AG08396 (cell line): ENCODE results near the gene CCSER1.
"Not testable (repeated sequence)": the region's sequence is repeated elsewhere in the genome, so short reads cannot be mapped to it uniquely, and the experiment has no call there.

Experiments
- DNase-seq: peaks from one replicate; pipeline ENCODE4 v3.0.0; 2012; ENCODE audit warnings: low spot score, mixed read lengths

The CCSER1 gene

DNA sequence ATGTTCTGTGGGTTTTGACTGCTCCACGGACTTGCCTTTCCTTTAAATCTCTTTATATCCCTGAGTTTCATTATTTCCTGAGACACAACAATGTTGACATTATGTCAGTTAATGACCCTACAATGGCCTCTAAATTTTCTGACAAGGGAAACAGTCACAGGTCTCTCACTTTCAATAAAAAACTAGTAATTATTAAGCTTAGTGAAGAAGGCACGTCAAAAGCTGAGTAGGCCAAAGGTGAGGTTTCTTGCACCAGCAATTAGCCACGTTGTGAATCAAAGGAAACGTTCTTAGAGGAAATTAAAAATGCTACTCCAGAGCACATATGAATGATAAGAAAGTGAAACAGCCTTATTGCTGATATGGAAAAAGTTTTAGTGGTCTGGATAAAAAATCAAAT is 1246.4 kb downstream of the CCSER1 start:
- DNase-seq, result no peak

DNA sequence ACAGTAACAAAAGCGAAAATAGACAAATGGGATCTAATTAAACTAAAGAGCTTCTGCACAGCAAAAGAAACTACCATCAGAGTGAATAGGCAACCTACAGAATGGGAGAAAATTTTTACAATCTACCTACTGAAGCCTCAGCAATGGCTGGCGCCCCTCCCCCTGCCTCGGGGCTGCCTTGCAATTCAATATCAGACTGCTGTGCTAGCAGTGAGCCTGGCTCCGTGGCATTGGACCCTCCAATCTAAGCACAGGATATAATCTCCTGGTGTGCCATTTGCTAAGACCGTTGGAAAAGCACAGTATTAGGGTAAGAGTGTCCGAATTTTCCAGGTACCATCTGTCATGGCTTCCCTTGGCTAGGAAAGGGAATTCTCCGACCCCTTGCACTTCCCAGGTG is 1278.2 kb downstream of the CCSER1 start:
- DNase-seq, result not testable (repeated sequence)

DNA sequence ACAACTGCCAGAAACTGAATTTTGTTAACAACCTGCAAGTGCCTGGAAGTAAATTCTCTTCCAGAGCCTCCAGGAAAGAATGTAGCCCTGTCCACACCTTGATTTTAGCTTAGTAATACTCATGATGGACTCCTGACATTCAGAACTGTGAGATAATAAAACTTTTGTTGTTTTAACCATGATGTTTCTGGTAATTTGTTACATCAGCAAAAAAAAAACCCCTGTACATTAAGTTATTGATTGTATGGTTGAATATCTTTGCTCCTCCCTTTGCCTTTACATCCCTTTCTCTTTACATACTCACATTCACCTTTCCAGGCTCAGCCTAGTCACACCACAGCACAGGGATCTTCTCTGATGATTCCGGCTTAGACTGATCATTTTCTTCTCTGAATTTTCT is 1294.8 kb downstream of the CCSER1 start:
- DNase-seq, result no peak

DNA sequence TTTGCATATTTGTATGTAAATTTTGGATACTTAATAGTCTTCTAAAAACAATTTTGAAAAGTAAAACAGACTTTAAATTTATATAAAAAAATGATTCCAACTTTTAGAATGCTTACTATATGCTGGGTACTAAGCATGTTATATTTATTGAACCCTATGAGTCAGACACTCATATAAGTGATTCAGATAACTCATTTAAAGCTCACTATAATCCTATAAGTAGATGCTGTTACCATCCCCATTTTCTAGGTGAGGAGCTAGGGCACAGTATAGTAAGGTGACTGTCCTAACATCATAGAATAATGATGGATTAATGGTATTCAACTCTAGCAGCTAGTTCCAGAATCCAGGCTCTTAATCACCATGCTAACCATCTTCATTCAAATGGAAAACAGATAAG is 1299.5 kb downstream of the CCSER1 start:
- DNase-seq, result no peak

DNA sequence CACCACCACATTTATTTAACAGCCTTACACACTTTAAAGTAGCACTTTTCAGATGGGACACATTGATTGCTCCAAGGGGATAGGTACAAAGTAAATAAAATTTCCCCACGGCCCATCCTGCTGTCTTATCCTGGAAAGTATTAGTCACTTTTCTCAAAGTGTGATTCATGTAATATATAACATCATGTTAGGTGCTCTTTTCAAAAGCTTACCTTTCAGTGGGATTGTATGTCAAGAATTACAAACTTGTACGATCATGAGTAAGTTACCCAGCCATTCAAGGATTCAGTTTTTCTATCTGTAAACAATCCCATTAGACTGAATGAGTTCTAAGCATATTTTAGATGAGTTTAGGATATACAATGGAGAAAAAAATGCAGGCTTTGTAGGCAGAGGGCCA is 1300.0 kb downstream of the CCSER1 start:
- no peak for DNase-seq

DNA sequence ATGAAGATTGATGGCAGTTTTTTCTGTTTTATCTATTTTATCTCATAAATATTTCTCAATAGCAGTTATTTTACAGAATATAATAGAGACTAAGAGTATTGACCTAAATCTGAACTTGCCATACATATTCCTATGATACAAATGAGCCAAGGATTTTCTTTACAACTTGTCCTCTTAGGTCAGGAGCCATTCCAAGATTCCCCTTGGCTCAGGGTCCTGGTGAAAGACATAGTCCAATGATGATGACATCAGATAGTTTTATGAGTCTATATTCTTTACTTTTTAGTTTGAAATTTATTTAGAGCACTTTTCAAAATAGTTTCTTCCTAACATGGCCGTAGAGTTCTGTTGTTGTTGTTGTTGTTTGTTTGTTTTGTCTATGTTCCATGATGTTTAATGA is 1307.4 kb downstream of the CCSER1 start:
- DNase-seq, result no peak

DNA sequence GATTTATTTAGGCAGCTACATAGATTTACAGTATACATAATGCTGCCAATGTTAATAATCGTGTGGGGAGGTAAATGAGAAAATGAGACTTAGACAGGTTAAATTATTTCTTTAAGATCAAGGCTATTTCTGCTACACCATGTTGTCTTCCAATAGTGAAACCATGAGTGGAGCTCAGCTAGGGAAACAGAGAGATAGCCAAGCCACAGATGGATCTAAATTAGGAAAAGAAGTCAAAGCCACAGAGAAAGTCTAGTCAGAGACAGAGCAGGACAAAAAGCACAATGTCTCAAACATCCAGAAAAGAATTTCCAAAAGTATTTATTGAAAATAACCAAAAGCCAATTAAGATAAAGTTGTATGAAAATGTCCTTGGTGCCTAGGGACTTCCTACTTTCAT is 1309.4 kb downstream of the CCSER1 start:
- no peak for DNase-seq

DNA sequence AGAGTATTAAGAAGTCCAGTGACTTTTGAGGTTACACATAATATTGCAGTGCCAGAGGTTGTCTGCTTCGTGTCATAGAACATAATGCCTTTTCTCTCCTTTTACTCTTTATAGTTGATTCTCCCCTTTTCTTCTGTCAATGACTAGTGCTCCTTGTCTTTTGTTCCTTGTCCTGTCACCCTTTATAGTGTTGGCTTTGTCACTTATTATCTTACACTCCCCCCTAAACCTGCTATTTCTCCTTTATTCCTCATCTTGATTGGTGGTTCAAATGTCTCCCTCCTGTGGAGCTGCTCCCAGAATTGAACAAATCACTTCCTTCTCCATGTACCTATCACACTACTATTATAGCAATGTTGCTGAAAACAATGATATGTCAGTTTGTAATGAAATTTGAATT is 1320.0 kb downstream of the CCSER1 start:
- DNase-seq, result no peak

DNA sequence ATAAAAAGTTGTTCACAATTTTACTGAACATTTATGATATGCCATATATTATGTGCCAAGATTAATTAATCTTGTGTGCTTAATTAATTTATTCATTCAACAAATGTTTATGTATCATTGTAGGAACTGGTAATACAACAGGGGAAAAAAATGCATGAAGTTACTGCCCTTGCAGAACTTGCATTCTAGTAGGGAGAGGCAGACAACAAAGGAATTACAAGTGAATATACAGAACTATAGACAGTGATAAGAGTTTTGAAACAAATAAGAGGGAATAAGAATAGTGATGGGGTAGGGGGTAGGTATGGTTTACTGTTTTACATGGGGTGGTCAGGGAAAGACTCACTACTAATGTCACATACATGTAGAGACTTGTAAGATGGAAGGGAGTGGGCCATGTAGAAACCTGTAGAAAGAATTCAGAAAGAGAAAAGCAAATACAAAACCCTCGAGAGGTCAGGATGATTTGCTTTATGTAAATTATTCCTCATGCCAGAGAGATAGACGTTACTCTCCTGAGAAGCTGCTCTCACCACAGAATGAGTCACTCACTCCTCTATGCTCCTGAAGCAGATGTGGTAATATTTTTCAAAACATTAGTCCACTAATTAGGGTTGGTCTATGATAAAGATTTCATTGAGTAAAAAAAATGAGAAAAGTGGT is 1321.6 kb downstream of the CCSER1 start:
- no peak for DNase-seq

DNA sequence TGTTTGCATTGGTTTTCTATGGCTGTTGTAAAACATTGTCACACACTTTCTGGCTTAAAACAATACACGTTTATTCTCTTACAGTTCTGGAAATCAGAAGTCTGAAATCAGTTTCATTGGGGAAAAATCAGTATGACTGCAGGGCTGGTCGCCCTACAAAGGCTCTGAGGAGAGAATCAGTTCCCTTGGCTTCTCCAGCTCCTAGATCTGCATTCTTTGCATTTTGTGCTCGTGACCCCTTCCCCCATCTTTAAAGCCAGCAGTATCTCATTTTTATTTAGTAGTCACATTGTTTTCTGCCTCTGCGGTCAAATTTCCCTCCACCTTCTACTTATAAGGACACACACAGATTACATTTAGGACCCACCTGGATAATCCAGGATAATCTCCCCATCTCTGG is 1326.9 kb downstream of the CCSER1 start:
- no peak for DNase-seq

DNA sequence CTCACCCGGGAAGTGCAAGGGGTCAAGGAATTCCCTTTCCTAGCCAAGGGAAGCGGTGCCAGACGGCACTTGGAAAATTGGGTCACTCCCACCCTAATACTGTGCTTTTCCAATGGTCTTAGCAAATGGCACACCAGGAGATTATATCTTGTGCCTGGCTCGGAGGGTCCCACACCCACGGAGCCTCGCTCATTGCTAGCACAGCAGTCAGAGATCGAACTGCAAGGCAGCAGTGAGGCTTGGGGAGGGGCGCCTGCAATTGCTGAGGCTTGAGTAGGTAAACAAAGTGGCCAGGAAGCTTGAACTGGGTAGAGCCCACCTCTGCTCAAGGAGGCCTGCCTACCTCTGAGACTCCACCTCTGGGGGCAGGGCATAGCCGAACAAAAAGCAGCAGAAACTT is 1335.4 kb downstream of the CCSER1 start:
- not testable (repeated sequence) for DNase-seq

DNA sequence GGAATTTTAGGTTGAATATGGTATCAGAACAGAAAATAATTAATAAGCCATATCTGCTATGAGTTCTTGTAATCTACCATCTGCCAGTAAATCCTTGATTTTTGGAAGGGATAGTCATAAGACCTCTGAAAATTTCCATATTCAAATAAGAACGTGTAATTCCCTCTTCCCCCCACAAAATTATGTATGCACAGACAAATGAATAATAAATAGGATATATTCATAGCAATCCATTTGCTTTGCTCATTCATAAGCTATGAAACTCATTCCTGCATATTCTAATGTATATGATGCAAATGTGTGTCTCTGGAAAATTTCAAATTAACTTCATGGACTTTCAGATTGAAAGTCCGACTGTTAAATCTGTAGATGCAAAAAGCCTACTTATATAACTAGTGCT is 1343.5 kb downstream of the CCSER1 start:
- no peak for DNase-seq

DNA sequence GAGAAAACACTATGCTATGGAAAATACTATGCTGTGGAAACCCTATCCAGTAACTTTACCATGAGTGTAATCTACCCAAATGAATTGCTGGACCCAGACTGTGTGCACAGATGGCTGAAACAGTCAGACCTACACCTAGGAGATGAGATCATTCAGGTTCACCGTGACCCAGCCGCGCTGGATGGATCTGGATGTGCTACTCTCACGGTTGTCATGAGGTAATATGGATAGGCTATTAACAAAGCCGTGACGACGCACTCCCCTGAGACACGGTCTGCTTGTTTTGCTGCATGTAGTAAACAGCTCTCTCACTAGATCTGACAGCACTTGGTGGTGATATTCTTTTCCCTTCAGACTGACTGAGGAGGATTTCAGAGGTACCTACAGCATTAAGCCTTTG is 1344.1 kb downstream of the CCSER1 start:
- no peak for DNase-seq

DNA sequence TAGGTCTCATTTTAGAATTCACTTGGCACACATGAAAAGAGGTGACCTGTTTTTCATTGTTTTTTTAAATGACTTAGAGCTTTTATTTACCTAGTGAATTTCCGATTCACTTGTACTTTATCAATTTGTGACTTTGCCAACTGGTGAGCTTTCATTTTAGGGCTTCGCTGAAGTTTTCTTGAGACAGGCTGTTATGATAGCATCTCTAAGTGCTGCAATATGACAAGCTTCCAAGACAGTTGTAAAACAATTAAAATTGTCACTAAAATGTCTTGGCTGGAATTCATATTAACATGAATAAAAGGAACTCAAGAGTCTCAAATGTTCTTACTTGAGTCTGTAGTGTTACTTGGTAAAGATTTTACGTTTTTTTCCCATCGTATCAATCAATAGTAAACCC is 1344.9 kb downstream of the CCSER1 start:
- DNase-seq, result no peak

DNA sequence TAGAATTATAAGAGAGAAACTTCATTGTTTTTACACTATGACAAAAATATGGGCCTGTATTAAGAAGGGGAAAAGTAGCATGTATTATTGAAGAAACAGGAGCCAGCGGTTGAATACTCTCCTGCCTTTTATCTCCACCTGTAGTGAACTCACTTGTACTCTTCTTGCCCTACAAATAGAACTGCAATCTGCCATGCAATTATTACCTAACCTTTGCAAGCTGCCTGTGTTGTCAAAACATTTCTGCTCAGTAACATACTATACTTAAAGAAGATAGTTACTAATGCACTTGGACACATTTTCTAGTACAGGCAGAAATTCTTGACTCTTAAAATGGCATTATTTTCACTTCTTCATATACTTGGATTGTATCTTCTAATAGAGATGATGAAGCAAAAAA is 1358.2 kb downstream of the CCSER1 start:
- no peak for DNase-seq

DNA sequence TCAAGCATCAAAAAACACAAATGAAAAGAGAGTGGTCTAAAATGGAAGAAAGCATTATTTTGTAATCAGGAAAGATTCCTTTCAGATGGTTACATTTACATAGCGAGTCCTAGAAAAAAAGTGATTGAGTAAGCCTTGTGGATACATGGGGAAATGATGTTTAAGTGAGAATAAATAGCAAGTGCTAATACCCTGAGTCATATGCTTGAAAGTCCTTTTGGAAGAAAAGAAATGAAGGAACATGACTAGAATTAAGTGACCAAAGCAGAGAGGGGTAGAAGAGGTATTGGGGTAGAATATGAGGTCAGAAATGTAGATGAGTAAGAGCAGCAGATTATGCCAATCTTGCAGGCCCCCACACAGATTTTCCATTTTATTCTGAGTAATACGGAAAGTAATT is 1361.8 kb downstream of the CCSER1 start:
- DNase-seq, result no peak

DNA sequence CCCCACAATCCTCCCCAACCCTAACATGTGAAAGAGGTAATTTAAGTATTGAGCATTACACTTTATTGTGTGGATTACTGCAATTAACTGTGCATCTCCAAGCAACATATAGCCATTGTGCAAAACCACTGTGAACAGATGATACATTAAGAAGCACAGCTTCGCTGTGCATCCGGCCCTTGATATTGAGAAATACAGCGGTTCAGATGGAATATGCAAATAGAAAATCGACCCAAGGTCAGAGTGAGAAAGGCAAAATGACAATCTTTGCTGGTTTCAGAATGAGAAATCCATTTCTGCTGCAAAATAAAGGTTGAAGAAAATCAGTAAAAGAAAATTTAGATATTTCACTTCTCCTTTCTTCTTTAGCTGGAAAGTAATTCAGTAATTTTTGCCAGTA is 1370.7 kb downstream of the CCSER1 start:
- DNase-seq, result no peak

DNA sequence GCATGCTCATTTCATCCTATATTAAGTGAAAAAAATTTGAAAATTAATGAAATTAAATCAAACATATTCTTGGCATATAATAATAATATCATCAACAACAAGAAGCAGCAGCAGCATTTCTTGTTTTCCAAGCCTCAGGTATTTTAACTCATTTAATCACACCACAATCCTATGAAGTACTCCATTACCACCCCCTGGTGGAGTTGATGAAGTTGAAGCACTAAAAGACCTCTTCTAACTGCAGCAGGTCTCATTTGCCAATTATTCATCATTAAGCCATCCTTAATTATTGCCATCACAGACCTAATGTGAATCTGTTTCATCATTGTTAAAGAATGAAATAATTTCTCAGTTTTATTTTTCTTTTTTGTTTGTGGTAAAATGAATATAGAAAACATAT is 1375.2 kb downstream of the CCSER1 start:
- no peak for DNase-seq

DNA sequence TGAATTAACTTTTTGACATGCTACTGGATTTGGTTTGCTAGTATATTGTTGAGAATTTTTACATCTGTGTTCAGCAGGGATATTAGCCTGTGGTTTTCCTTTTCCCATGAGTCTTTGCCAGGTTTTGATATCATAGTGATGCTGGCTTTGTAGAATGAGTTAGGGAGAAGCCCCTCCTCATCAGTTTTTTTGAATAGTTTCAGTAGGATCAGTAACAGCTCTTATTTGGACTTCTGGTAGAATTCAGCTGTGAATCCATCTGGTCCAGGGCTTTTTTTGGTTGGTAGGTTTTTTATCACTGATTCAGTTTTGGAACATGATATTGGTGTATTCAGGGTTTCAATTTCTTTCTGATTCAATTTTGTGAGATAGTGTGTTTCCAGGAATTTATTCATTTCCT is 1386.1 kb downstream of the CCSER1 start:
- no peak for DNase-seq

DNA sequence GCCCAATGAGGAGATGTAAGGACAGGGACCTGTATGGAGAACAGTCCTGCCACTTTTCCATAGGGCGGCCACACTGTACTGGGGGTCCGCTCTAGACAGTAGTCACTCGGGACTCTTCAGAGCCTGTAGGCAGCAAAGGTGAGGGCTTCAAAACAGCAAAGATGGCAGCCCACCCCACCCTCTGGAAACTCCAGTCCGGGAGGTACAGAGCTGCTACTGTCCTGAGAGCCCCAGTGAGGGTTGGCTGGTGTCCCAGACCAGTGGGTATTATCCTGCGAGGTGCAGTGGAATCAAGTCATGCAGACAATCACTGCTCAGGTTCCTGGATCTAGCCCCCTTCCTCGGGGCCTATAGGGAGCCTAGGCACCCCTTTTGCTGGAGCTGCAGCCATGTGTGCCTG is 1392.0 kb downstream of the CCSER1 start:
- no peak for DNase-seq

DNA sequence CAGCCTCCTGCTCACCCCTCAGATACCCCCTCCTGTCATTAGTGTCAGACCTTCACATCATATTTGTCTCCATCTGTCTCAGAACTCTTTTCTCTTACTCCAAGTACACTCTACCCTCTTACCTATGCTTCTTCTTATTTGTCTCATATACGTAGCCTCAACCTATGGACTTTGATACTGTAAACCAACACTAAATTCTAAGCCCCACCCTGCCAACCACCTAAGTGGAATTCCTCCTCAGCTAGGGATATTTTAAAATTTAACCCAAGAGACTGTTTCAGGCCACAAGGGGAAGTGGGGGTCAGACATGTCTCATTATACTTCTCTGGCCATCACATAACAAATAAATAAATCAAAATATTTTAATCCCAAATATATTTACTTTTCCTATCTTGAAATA is 1398.4 kb downstream of the CCSER1 start:
- no peak for DNase-seq

DNA sequence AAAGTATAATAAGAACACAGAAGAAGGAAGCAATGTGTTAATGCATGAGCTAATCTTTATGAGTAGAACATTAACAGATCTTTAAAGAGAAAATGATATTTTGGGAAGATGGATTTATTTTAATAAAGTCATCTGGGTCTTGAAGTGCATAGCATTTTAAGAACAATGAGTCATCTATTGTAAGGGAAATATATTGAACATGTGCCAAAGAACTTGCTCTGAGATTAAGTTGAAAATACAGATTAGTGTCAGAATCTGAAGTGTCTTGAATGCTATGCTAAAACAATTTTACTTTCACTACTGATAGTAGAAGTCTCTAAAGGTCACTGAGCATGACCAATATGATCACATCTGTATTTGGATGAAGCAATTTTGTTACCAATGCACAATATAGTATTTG is 1399.9 kb downstream of the CCSER1 start:
- DNase-seq, result no peak

DNA sequence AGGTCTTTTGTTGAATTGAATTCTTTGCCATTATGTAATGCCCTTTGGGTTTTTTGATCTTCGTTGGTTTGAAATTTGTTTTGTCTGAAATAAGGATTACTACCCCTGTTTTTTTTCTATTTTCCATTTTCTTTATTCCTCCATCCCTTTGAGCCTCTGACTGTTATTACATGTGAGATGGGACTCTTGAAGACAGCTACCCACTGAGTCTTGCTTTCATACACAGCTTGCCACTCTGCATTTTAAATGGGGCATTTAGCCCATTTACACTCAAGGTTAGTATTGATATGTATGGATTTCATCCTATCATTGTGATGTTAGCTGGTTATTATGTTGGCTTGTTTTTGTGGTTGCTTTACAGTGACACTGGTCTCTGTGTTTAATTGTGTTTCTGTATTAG is 1440.4 kb downstream of the CCSER1 start:
- DNase-seq, result no peak

DNA sequence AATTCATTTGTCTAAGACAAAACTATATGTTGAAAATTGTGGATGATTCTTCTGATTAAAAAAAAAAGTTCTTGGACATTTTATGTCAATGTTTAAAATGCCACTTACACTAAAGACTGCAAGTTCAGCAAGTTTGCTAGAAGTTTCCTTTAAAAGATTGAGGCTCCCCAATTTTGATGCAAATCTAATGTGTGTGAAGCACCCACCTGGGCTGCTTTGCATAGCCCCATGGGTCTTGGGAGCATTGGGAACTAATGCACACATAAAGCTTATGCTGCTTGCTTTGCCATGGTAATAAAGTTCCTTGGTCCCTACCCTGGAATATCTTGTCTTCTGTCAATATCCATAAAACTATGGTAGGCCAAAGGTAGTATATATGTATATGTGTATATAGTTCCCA is 1450.7 kb downstream of the CCSER1 start:
- no peak for DNase-seq

DNA sequence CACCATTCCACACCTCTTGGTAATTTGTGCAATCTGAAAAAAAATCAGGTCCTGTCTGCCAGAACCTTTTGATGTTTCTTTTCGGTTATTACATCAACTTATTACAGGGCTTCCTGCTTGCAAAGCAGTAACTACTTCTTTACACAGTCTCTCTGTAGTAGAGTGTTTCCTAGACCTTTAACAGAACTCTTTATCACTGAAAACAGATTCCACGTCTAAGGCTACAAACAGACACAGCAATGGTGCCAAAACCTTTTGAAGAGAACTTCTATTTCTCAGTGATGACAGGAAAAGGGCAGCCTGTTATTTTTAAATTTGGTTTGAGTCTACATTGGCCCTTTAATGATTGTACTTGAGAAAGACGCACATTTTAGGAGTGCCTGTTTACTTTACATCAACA is 1463.1 kb downstream of the CCSER1 start:
- DNase-seq, result no peak
